GM18505 (cell line): ENCODE results near the gene MBTPS1.

Experiments used
- ATAC-seq: cut with Tn5 transposase; IDR thresholded peaks from one replicate; pipeline ENCODE4 v1.9.1; 2021; ENCODE audit not compliant: unreplicated experiment
- POLR2A ChIP-seq: IDR thresholded peaks from 4 replicates; pipeline ENCODE4 v1.6.1; 2011; ENCODE audit warnings: borderline replicate concordance; ENCODE audit not compliant: insufficient read depth, insufficient read length; ENCODE audit errors: extremely low read depth

Gene MBTPS1

GRCh38 chr16:84068041-84068440 lies 48.7 kb downstream of the MBTPS1 start:
- TF ChIP-seq POLR2A: no peak
- ATAC-seq: no peak

GRCh38 chr16:84067640-84068039 lies 49.1 kb downstream of the MBTPS1 start:
- TF ChIP-seq POLR2A: no peak
- ATAC-seq: no peak

GRCh38 chr16:84065536-84066132 lies 51.1 kb downstream of the MBTPS1 start:
- TF ChIP-seq POLR2A: no peak
- ATAC-seq: no peak

- no peak for ATAC-seq
- no peak for TF ChIP-seq POLR2A
Observed at GRCh38 chr16:84063980-84064379, 52.8 kb downstream of the MBTPS1 start.

GRCh38 chr16:84062734-84063640 lies 53.8 kb downstream of the MBTPS1 start:
- ATAC-seq: no peak
- TF ChIP-seq POLR2A: no peak

GRCh38 chr16:84061236-84061819 lies 55.4 kb downstream of the MBTPS1 start:
- TF ChIP-seq POLR2A: no peak
- no peak for ATAC-seq

- no peak for ATAC-seq
- TF ChIP-seq POLR2A: no peak
Observed at GRCh38 chr16:84059946-84060901, 56.5 kb downstream of the MBTPS1 start.

GRCh38 chr16:84059111-84059510 lies 57.6 kb downstream of the MBTPS1 start:
- TF ChIP-seq POLR2A: no peak
- no peak for ATAC-seq

- ATAC-seq: no peak
- TF ChIP-seq POLR2A: no peak
Observed at GRCh38 chr16:84058664-84059063, 58.1 kb downstream of the MBTPS1 start.

- no peak for TF ChIP-seq POLR2A
- ATAC-seq: no peak
Observed at GRCh38 chr16:84058211-84058610, 58.5 kb downstream of the MBTPS1 start.

GRCh38 chr16:84056933-84057332 lies 59.8 kb downstream of the MBTPS1 start:
- no peak for ATAC-seq
- TF ChIP-seq POLR2A: no peak

- TF ChIP-seq POLR2A: no peak
- no peak for ATAC-seq
Observed at GRCh38 chr16:84055801-84056634, 60.7 kb downstream of the MBTPS1 start.

GRCh38 chr16:84055366-84055765 lies 61.4 kb downstream of the MBTPS1 start:
- ATAC-seq: no peak
- no peak for TF ChIP-seq POLR2A

GRCh38 chr16:84054916-84055315 lies 61.8 kb downstream of the MBTPS1 start:
- no peak for ATAC-seq
- TF ChIP-seq POLR2A: no peak
